Gastroesophageal sphincter (tissue), 4 donors: ENCODE measurements around the gene CSH2. TPM values are rescaled to one million over a fixed set of nuclear protein-coding genes. Genes with fewer than 3 reads are reported as not detected.
"Not testable (repeated sequence)": the region's sequence is repeated elsewhere in the genome, so short reads cannot be mapped to it uniquely, and the experiment has no call there.

Source experiments
- ATAC-seq: fragments of 150-250 bp; one replicate; pipeline ENCODE4 v1.9.1; 2016; ENCODE audit warnings: mild to moderate bottlenecking, moderate library complexity
- H3K27ac ChIP-seq, 4 donors: fragments of 200-600 bp; sonication (generic) in 3 of 4; 1 replicate in 3 of 4; 2 replicates in 1 of 4; pipeline ENCODE4 v1.5.1; 2016 to 2019
- H3K27me3 ChIP-seq: fragments of 200-600 bp; sonication (generic); one replicate; pipeline ENCODE4 v1.5.1; 2019
- H3K36me3 ChIP-seq, 2 donors: fragments of 200-600 bp; sonication (generic); one replicate each; pipeline ENCODE4 v1.5.1; 2019; ENCODE audit warnings: control low read depth in 1 of 2
- H3K4me1 ChIP-seq, 3 donors: fragments of 200-600 bp; sonication (generic); 1 replicate in 2 of 3; 2 replicates in 1 of 3; pipeline ENCODE4 v1.5.1; 2016 to 2019; ENCODE audit warnings: control low read depth in 2 of 3
- H3K4me3 ChIP-seq, 2 donors: fragments of 200-600 bp; sonication (generic); one replicate each; pipeline ENCODE4 v1.5.1; 2019; ENCODE audit warnings: mild to moderate bottlenecking in 1 of 2, moderate library complexity in 1 of 2
- H3K9me3 ChIP-seq, 3 donors: fragments of 200-600 bp; sonication (generic); one replicate each; pipeline ENCODE4 v1.5.1; 2017 to 2019; ENCODE audit warnings: control low read depth in 2 of 3
- CTCF ChIP-seq, 4 experiments: fragments of 200-600 bp in 2 of 4; fragments of 450-650 bp in 2 of 4; sonication (generic) in 1 of 4; IDR thresholded peaks; one replicate each; pipeline ENCODE4 v1.5.1; 2017 to 2019; ENCODE audit warnings: antibody characterized with exemption in 4 of 4, mild to moderate bottlenecking in 2 of 4, moderate library complexity in 2 of 4
- EP300 ChIP-seq: sonication (generic); formaldehyde crosslinking; IDR thresholded peaks from one replicate; pipeline ENCODE4 v1.6.1; 2017; ENCODE audit warnings: antibody characterized with exemption, mild to moderate bottlenecking
- POLR2A ChIP-seq, 2 donors: fragments of 450-650 bp; IDR thresholded peaks; one replicate each; pipeline ENCODE4 v1.6.1; 2017; ENCODE audit warnings: antibody characterized with exemption in 2 of 2, mild to moderate bottlenecking in 2 of 2, moderate library complexity in 1 of 2
- POLR2AphosphoS5 ChIP-seq: sonication (generic); formaldehyde crosslinking; IDR thresholded peaks from one replicate; pipeline ENCODE4 v1.6.1; 2017; ENCODE audit warnings: antibody characterized with exemption
- WGBS, 2 donors: methylation state at CpG; one replicate each; pipeline ENCODE4 v1.1.5; 2018; ENCODE audit warnings: low coverage in 1 of 2; 5-methylcytosine and 5-hydroxymethylcytosine counted together
- total RNA-seq, 4 donors: library from RNA; depleted of rRNA; stranded (reverse); fragments of >200 nt; gene quantifications; one replicate each; pipeline ENCODE4 v1.1.0, GENCODE V29; 2016

The CSH2 gene
- total RNA-seq, 4 donors from 2014 or later, result 0.23 TPM; not detected in 3

- no peak overlapping the region for H3K27ac ChIP-seq
Observed at GRCh38 chr17:63859257-63859656, 14.2 kb downstream of the CSH2 start.

GRCh38 chr17:63856425-63856824 is 17.1 kb downstream of the CSH2 start:
- not testable (repeated sequence) for ATAC-seq, H3K9me3 ChIP-seq, H3K4me3 ChIP-seq, H3K4me1 ChIP-seq, H3K27me3 ChIP-seq, H3K36me3 ChIP-seq, H3K27ac ChIP-seq
- WGBS, 2 donors, result 90 to 95% methylated on average over 7 to 8 of the region's 8 CpGs

More at GRCh38 chr17:63859257-63859656, 14.2 kb downstream of the CSH2 start:
- 67% methylated on average over 1 of the region's 3 CpGs; no CpG with 5 or more reads in 1 of the 2 donors for WGBS, 2 donors
- Histone ChIP-seq H3K27me3 (peaks cover 9% of the 10 kb centered on the region), H3K4me1 (no peaks in the 10 kb centered on the region), H3K36me3 (no peaks in the 10 kb centered on the region), H3K4me3 (no peak overlapping the region), H3K9me3 (no peaks in the 10 kb centered on the region)
- no peak for ATAC-seq
- TF ChIP-seq EP300 (no peak), POLR2AphosphoS5 (no peak), CTCF (IDR thresholded peaks at IDR 0.05) (no peak), POLR2A (IDR thresholded peaks at IDR 0.05) (no peak)

GRCh38 chr17:63855185-63855584 is 18.3 kb downstream of the CSH2 start:
- Histone ChIP-seq H3K4me3 (no peak overlapping the region), H3K9me3 (no peaks in the 10 kb centered on the region), H3K4me1 (no peaks in the 10 kb centered on the region), H3K36me3 (no peaks in the 10 kb centered on the region), H3K27me3 (peaks cover 9% of the 10 kb centered on the region), H3K27ac (no peak overlapping the region)
- WGBS, 2 donors, result 67 to 90% methylated on average over 1 to 4 of the region's 8 CpGs
- TF ChIP-seq POLR2AphosphoS5 (no peak), CTCF (IDR thresholded peaks at IDR 0.05) (no peak), EP300 (no peak), POLR2A (IDR thresholded peaks at IDR 0.05) (no peak)
- ATAC-seq, result no peak

- no peaks in the 10 kb centered on the region for H3K9me3 ChIP-seq
- H3K36me3 ChIP-seq, result no peaks in the 10 kb centered on the region
- peaks cover 4% of the 10 kb centered on the region for H3K27me3 ChIP-seq
- no peak overlapping the region for H3K27ac ChIP-seq
- TF ChIP-seq EP300 (no peak), POLR2A (IDR thresholded peaks at IDR 0.05) (no peak), CTCF (IDR thresholded peaks at IDR 0.05) (no peak), POLR2AphosphoS5 (no peak)
- ATAC-seq, result no peak
- WGBS, 2 donors, result 72 to 93% methylated on average over 3 to 4 of the region's 5 CpGs
- no peaks in the 10 kb centered on the region for H3K4me1 ChIP-seq
- H3K4me3 ChIP-seq, result no peak overlapping the region
Observed at GRCh38 chr17:63854709-63855108, 18.8 kb downstream of the CSH2 start.

GRCh38 chr17:63853260-63853659 is 20.2 kb downstream of the CSH2 start:
- Histone ChIP-seq H3K27ac (no peak overlapping the region), H3K27me3 (no peaks in the 10 kb centered on the region), H3K4me3 (no peak overlapping the region), H3K9me3 (no peaks in the 10 kb centered on the region), H3K4me1 (peaks cover 0 to 14% (median 0%) of the 10 kb centered on the region in 3 donors), H3K36me3 (no peaks in the 10 kb centered on the region)
- WGBS, 2 donors, result 83 to 94% methylated on average over 2 of the region's 2 CpGs
- TF ChIP-seq POLR2AphosphoS5, result no peak
- TF ChIP-seq POLR2A (IDR thresholded peaks at IDR 0.05), result no peak
- TF ChIP-seq CTCF (IDR thresholded peaks at IDR 0.05), result no peak
- TF ChIP-seq EP300, result no peak
- no peak for ATAC-seq
